Activated CD4-positive, CD25-positive, alpha-beta regulatory T cell treated with anti-CD3 and anti-CD28 coated beads, Interleukin-2, amount 50 U/mL, for 24 hours (primary cell): ENCODE data around the gene ZNRD2.
"Not testable (repeated sequence)": the region's sequence is repeated elsewhere in the genome, so short reads cannot be mapped to it uniquely, and the experiment has no call there.

Experiments
- ATAC-seq, 2 donors: fragments of 150-1000 bp; cut with Tn5 transposase; one replicate each; pipeline ENCODE4 v1.10.0; 2021; ENCODE audit warnings: mild to moderate bottlenecking in 1 of 2, moderate library complexity in 1 of 2

ZNRD2 gene

GRCh38 chr11:65556470-65557279 is 13.6 kb upstream of the ZNRD2 start:
- no peak for ATAC-seq

- ATAC-seq: no peak
These were observed 12.8 kb upstream of the ZNRD2 start for GRCh38 chr11:65557280-65558001.

- ATAC-seq: peak; percentile 36 to 42
These were observed 12.0 kb upstream of the ZNRD2 start, which contains the start of gene LTBP3 for GRCh38 chr11:65558002-65558929. TSS of gene LTBP3 (minus strand) at chr11:65558359. CDS start at chr11:65557959, 400 bp downstream.

- no peak for ATAC-seq
These were observed 11.3 kb upstream of the ZNRD2 start for GRCh38 chr11:65558930-65559509.

GRCh38 chr11:65559535-65559934 is 10.7 kb upstream of the ZNRD2 start:
- peak; percentile 49 to 65 for ATAC-seq

GRCh38 chr11:65559951-65560537 is 10.2 kb upstream of the ZNRD2 start:
- no peak for ATAC-seq

GRCh38 chr11:65560555-65561418 is 9.5 kb upstream of the ZNRD2 start:
- no peak for ATAC-seq

- no peak for ATAC-seq
These were observed 8.3 kb upstream of the ZNRD2 start for GRCh38 chr11:65562020-65562419.

- ATAC-seq: no peak
These were observed 7.5 kb upstream of the ZNRD2 start for GRCh38 chr11:65562788-65563187.

GRCh38 chr11:65563601-65564000 is 6.7 kb upstream of the ZNRD2 start:
- ATAC-seq: no peak

GRCh38 chr11:65564879-65565559 is 5.3 kb upstream of the ZNRD2 start:
- not testable (repeated sequence) for ATAC-seq

GRCh38 chr11:65565624-65566453 is 4.4 kb upstream of the ZNRD2 start:
- ATAC-seq: peak; percentile 4 to 6

- peak; percentile 17 to 27 for ATAC-seq
These were observed 909 bp upstream of the ZNRD2 start for GRCh38 chr11:65569164-65569972.

- no peak for ATAC-seq
These were observed 1.1 kb downstream of the ZNRD2 start for GRCh38 chr11:65571420-65571819.

GRCh38 chr11:65571940-65572339 is 1.7 kb downstream of the ZNRD2 start:
- ATAC-seq: no peak

GRCh38 chr11:65572356-65573051 is 2.2 kb downstream of the ZNRD2 start, which contains the start of gene FAM89B:
TSS of gene FAM89B (plus strand) at chr11:65572538. CDS start at chr11:65572670, 132 bp downstream.
- ATAC-seq: peak; percentile 7

GRCh38 chr11:65573391-65574079 is 3.3 kb downstream of the ZNRD2 start:
- no peak for ATAC-seq
